Measurements from ENCODE around the gene RAB12.

Gene RAB12

DNA sequence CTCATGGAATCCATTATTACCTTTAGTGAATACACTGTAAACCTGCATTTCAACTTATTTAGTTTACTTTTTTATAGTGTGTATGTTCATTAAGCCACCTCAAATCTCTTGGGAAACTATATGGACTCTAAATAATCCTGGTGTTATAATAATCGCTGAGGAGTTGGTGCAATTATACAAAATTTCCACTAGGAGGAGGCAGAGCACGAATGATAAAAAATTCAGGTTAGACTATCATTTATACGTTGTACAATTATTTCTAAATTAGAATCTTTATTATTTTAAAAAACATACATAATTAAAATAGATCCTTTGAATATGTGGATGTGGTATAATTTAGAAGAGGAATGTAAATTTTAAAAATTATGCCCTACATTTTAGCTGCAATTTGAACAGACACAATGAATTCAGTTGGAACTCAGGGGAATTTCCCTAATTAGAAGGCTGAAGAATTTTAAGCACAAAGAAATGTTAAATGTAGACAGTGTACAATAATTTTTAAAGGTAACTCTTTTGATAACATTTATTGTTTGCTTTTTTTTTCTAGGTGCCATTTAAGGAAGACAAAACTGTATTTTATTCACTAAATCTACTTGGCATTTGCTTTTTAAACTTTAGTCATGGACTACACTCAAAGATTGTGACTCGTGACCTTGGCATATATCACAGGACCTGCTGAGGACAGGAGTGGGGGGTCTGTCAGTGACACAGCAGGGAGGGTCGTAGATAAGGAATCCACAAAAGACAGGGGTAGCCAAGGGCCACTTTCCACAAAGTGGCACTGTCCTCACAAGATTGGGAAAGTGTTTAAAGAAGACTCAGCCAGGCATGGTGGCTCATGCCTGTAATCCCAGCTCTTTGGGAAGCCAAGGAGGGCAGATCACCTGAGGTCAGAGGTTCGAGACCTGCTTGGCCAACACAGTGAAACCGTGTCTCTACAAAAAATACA, 45.5 kb downstream of the RAB12 start:
- Histone ChIP-seq H3K9me3 (replicated peaks; ENCODE audit: low read length) (no peaks in the 10 kb centered on the region), H3K9ac (ENCODE audit: low read depth, low read length) (no peak overlapping the region), H3K27me3 (ENCODE audit: control insufficient read depth, insufficient read depth, low read length) (peaks cover 15% of the 10 kb centered on the region), H3K4me3 (ENCODE audit: low read length) (no peak overlapping the region), H3K4me2 (ENCODE audit: low read length) (no peak overlapping the region), H3K4me1 (ENCODE audit: control insufficient read depth, insufficient read depth, low read length) (no peaks in the 10 kb centered on the region), H3K36me3 (ENCODE audit: insufficient read depth, low read length) (no peaks in the 10 kb centered on the region)

DNA sequence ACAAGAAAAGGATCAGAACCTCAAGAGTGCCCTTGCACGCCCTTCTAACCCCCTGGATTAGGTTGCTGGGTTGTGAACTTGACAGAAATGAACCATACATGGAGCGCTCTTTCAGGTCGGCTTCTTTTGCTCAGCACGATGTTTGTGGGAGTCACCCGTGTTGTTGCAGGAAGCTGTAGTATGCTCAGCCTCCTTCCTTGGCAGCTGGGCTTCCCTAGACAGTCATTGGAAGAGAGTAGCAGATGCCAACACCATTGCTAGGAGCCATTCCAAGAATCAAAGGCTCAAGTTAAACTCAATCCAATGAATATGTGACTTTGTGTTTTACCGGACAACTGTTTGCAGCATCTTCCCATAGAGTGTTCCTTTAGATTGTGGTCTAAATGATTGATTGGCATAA, 47.0 kb downstream of the RAB12 start:
- no peak overlapping the region for H3K4me2 ChIP-seq (ENCODE audit: low read length)
- H3K9me3 ChIP-seq (replicated peaks; ENCODE audit: low read length), result no peaks in the 10 kb centered on the region
- H3K4me1 ChIP-seq (ENCODE audit: control insufficient read depth, insufficient read depth, low read length), result no peaks in the 10 kb centered on the region
- no peak overlapping the region for H3K9ac ChIP-seq (ENCODE audit: low read depth, low read length)
- no peaks in the 10 kb centered on the region for H3K36me3 ChIP-seq (ENCODE audit: insufficient read depth, low read length)
- H3K4me3 ChIP-seq (ENCODE audit: low read length), result no peak overlapping the region
- peaks cover 15% of the 10 kb centered on the region for H3K27me3 ChIP-seq (ENCODE audit: control insufficient read depth, insufficient read depth, low read length)

DNA sequence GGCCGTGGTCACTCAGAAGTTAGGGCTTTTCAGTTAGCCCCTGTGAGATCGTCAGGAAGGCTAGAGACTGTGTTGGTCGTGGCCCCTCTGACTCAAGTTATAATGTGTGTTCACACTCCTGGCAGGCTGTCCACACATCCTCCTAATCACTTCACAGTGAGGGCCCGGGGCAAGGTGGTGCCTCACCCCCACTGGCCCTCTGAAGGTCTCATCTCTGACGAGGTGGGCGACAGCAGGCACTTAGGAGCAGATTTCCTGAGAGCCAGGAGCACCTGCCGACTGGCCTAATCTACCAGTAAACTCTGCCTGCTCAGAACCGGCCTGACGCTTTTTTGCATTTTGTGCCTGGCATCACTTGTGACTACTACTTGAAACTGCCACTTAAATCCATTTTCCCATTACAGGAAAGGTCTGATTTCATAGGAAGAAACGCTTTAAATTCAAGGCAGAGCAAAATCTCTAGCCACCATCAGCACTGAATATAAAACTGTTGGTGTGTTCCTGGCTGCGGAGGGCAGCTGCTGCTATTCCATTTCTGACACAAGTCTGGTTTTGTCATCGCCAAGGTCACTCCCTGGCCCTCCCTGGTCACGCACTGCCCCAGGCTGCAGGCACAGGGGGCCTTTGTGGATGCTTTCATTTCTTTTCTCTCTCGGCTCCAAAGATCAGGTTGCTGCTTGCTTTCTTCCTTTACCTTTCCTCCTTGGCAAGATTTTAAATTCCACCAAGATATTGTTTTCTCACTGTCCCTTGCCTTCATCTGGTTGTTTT, 48.0 kb downstream of the RAB12 start:
- Histone ChIP-seq H3K4me1 (ENCODE audit: control insufficient read depth, insufficient read depth, low read length) (peaks cover 5% of the 10 kb centered on the region), H3K4me2 (ENCODE audit: low read length) (no peak overlapping the region), H3K27me3 (ENCODE audit: control insufficient read depth, insufficient read depth, low read length) (peaks cover 15% of the 10 kb centered on the region), H3K9ac (ENCODE audit: low read depth, low read length) (no peak overlapping the region), H3K9me3 (replicated peaks; ENCODE audit: low read length) (no peaks in the 10 kb centered on the region), H3K4me3 (ENCODE audit: low read length) (no peak overlapping the region), H3K36me3 (ENCODE audit: insufficient read depth, low read length) (no peaks in the 10 kb centered on the region)

DNA sequence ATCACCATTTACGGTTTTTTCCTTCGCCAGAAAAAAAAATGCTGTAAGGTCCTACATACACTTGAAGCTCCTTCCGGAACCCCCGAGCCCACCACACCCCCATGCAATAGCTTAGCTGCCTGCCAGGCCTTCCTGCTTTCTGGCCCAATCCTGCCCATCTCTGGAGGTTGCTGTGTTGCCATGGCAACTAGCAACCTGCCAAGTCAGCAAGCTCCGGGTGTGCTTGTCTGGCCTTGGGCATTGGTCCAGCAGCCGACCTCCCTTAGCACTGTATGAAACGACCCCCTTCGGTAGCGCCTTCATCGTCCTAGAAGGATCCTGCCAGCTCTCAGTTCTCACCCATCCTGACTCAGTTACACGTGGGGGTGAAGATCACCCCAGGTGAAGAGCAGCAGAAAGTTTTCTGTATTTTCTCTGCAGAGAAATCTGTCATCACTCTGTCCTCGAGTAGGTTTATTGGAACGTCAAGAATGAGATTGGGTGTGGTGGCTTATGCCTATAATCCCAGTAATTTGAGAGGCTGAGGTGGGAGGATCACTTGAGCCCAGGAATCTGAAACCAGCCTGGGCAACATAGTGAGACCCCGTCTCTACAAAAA, 48.7 kb downstream of the RAB12 start:
- Histone ChIP-seq H3K4me2 (ENCODE audit: low read length) (no peak overlapping the region), H3K4me3 (ENCODE audit: low read length) (no peak overlapping the region), H3K27me3 (ENCODE audit: control insufficient read depth, insufficient read depth, low read length) (peaks cover 12% of the 10 kb centered on the region), H3K4me1 (ENCODE audit: control insufficient read depth, insufficient read depth, low read length) (peaks cover 5% of the 10 kb centered on the region), H3K9me3 (replicated peaks; ENCODE audit: low read length) (no peaks in the 10 kb centered on the region), H3K36me3 (ENCODE audit: insufficient read depth, low read length) (no peaks in the 10 kb centered on the region), H3K9ac (ENCODE audit: low read depth, low read length) (no peak overlapping the region)

DNA sequence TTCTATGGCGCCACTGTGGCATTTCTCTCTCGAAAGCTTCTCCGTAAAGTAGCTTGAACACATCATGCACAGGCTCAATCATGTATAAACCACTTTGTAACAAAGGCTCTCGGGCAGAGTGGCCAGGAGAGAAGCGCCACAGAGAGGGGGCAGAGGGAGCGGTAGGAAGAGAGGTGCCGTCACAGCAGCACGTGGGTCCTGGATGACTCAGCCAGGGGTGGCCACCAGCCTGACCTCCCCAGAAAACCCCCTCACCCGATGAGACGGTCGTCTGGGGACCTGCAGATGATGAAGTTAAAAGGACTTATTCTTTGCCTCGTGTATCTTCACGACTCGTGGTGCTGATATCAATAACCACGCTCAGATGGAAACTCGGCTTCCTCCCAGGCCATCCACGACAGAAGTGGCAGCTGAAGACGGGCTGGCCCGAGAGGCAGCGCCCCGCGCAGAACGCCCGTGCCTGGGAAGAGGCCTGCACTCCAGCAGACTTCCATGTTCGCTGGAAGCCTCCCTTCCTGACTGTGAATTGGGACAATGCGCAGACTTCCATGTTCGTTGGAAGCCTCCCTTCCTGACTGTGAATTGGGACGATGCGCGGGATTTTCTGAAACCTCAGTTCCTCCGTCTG, 49.7 kb downstream of the RAB12 start:
- Histone ChIP-seq H3K4me1 (ENCODE audit: control insufficient read depth, insufficient read depth, low read length) (peaks cover 5% of the 10 kb centered on the region), H3K9ac (ENCODE audit: low read depth, low read length) (no peak overlapping the region), H3K4me3 (ENCODE audit: low read length) (no peak overlapping the region), H3K9me3 (replicated peaks; ENCODE audit: low read length) (no peaks in the 10 kb centered on the region), H3K4me2 (ENCODE audit: low read length) (no peak overlapping the region), H3K27me3 (ENCODE audit: control insufficient read depth, insufficient read depth, low read length) (peaks cover 3% of the 10 kb centered on the region), H3K36me3 (ENCODE audit: insufficient read depth, low read length) (no peaks in the 10 kb centered on the region)

DNA sequence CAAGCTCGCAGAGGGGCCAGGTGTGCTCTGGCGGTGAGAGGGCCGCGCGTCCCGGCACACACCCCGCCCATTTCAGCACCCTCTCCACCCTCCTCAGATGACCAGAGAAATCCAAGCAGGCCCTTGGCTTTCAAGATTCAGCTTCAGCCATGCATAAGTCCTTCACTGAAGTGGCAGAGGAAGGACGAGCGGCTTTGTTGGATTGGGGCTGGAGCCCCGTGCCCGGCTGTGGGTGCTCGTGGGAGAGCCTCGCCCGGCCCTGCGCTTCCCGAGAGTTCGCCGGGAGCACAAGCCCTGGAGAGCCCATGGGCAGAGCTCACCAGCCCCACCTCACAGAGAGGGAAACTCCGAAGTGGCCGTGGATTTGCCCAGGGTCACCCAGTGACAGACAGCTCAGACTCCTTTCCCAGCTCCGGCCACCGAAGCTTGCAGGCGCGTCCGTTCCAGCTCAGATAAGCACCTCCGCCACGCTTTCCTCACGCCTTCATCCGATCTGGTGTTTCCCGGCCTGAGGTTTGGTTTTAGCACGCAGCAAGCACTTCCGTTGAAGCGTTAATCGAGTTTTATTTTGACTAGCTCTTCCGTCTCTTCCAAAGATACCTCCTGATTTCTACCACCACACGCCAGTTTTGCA, 50.5 kb downstream of the RAB12 start:
- H3K4me2 ChIP-seq (ENCODE audit: low read length), result no peak overlapping the region
- H3K9me3 ChIP-seq (replicated peaks; ENCODE audit: low read length), result no peaks in the 10 kb centered on the region
- peaks cover 5% of the 10 kb centered on the region for H3K4me1 ChIP-seq (ENCODE audit: control insufficient read depth, insufficient read depth, low read length)
- H3K4me3 ChIP-seq (ENCODE audit: low read length), result no peak overlapping the region
- H3K9ac ChIP-seq (ENCODE audit: low read depth, low read length), result no peak overlapping the region
- no peaks in the 10 kb centered on the region for H3K36me3 ChIP-seq (ENCODE audit: insufficient read depth, low read length)
- no peaks in the 10 kb centered on the region for H3K27me3 ChIP-seq (ENCODE audit: control insufficient read depth, insufficient read depth, low read length)

DNA sequence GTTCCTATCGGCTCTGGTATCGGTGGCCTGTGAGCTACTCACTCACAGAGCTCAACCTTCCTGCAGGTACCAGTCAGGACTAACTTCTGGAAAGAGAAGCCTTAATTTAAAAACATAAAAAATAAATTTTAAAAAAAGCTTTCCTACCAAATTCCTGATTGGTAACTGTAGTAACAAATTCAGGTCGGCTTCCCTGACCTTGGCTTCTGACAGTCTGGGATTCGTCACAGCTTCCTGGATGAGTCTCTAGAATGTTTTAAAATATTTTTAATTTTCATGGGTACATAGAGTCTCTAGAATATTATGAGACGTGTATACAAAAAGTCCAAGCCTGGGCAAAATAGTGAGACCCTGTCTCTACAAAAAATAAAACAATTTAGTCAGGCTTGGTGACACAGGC, 51.1 kb downstream of the RAB12 start:
- Histone ChIP-seq H3K4me2 (ENCODE audit: low read length) (no peak overlapping the region), H3K27me3 (ENCODE audit: control insufficient read depth, insufficient read depth, low read length) (no peaks in the 10 kb centered on the region), H3K9ac (ENCODE audit: low read depth, low read length) (no peak overlapping the region), H3K4me1 (ENCODE audit: control insufficient read depth, insufficient read depth, low read length) (peaks cover 7% of the 10 kb centered on the region), H3K36me3 (ENCODE audit: insufficient read depth, low read length) (no peaks in the 10 kb centered on the region), H3K9me3 (replicated peaks; ENCODE audit: low read length) (no peaks in the 10 kb centered on the region), H3K4me3 (ENCODE audit: low read length) (no peak overlapping the region)

DNA sequence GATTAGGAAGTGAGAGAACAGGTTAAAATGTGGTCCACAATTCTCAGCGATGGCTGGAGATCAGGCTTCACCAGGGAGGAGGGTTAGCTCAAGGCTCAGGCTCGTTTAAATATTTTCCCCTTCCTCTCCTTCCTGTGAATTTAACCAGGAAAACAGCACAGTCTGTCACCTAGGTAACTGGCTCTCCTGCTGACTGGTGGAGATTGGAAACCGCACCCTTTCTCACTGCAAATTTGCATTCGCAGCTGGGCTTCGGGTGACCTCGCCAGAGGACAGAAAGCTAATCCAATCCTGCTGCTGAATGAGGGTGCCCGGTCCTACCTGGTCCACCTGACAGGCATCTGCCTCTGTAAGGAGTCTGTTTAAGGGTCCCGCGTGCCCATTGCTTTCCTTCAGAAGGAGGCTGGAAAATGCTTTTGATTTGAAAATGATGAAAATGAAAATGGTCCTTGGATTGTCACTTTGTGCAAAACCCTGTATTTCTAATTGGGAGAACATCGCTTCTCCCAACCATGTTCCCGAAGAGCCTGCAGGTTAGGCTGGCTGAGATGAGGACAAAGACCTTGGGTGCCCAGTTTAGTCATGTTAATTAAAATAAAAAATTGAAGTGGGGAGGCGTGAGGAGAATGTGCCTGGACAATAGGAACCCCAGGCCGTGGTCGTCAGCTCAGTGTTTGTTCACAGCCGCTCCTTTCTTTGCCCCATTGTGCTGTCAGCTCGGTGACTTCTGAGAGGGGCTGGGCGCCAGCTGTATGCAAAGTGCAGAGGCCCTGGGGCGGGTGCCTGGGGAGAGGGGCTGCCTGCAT, 52.7 kb downstream of the RAB12 start:
- H3K9ac ChIP-seq (ENCODE audit: low read depth, low read length), result no peak overlapping the region
- H3K4me1 ChIP-seq (ENCODE audit: control insufficient read depth, insufficient read depth, low read length), result peaks cover 9% of the 10 kb centered on the region
- H3K9me3 ChIP-seq (replicated peaks; ENCODE audit: low read length), result no peaks in the 10 kb centered on the region
- no peak overlapping the region for H3K4me3 ChIP-seq (ENCODE audit: low read length)
- no peaks in the 10 kb centered on the region for H3K27me3 ChIP-seq (ENCODE audit: control insufficient read depth, insufficient read depth, low read length)
- H3K4me2 ChIP-seq (ENCODE audit: low read length), result peak overlapping the region; percentile 19
- H3K36me3 ChIP-seq (ENCODE audit: insufficient read depth, low read length), result no peaks in the 10 kb centered on the region

DNA sequence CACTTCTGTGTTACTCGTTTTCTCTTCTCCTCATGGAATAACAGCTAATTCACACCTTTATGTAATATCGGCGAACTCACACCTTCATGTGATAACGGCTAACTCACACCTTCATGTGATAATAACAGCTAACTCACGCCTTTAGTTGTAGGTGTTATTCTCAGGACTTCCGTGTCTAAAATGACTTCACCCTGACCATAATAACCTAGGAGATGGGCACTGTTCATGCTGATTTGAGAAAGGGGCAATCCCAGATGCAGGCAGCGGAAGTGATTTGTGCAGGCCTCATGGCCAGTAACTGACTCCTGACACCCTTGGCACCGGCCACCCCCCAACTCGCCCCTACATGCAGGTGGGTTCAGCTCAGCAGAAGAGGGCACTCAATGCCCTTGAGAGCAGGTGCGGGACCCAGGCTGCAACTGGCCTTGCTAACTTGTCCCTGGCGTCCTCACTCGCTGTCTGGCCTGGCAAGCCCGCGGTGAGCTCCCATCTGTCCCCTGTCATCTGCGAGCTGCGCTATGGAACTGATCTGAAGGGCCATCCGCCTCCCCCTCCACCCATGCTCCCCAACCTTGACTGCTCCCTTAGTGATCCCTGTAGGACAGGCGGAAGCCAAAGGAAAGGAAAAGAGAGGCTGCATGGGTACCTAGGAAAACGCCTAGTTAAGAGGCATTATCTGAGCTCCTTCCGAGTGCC, 53.5 kb downstream of the RAB12 start:
- no peaks in the 10 kb centered on the region for H3K27me3 ChIP-seq (ENCODE audit: control insufficient read depth, insufficient read depth, low read length)
- H3K4me2 ChIP-seq (ENCODE audit: low read length), result no peak overlapping the region
- H3K9ac ChIP-seq (ENCODE audit: low read depth, low read length), result no peak overlapping the region
- H3K4me1 ChIP-seq (ENCODE audit: control insufficient read depth, insufficient read depth, low read length), result peaks cover 9% of the 10 kb centered on the region
- H3K4me3 ChIP-seq (ENCODE audit: low read length), result no peak overlapping the region
- H3K9me3 ChIP-seq (replicated peaks; ENCODE audit: low read length), result no peaks in the 10 kb centered on the region
- no peaks in the 10 kb centered on the region for H3K36me3 ChIP-seq (ENCODE audit: insufficient read depth, low read length)

DNA sequence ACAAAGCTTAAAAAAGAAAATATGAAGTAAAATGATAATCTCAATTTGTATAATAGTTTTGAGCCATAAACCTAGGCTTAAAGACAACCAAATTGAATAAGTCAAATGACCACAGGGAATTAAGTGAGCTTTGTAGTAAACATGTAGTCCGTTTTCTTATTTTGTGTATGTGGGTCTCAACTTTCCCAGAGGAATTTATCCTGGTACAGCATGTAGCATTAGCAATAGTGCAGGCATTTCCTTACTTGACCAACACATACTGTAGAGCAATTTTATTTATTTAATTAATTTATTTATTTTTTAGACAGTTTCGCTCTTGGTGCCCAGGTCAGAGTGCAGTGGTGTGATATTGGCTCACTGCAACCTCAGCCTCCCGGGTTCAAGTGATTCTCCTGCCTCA, 58.6 kb downstream of the RAB12 start:
- no peak overlapping the region for H3K4me2 ChIP-seq (ENCODE audit: low read length)
- no peaks in the 10 kb centered on the region for H3K36me3 ChIP-seq (ENCODE audit: insufficient read depth, low read length)
- peaks cover 4% of the 10 kb centered on the region for H3K4me1 ChIP-seq (ENCODE audit: control insufficient read depth, insufficient read depth, low read length)
- H3K9ac ChIP-seq (ENCODE audit: low read depth, low read length), result no peak overlapping the region
- H3K9me3 ChIP-seq (replicated peaks; ENCODE audit: low read length), result no peaks in the 10 kb centered on the region
- no peaks in the 10 kb centered on the region for H3K27me3 ChIP-seq (ENCODE audit: control insufficient read depth, insufficient read depth, low read length)
- H3K4me3 ChIP-seq (ENCODE audit: low read length), result no peak overlapping the region
